GM19240 (cell line): ENCODE results near the gene CD6.

Experiments used
- DNase-seq: peaks from one replicate; pipeline ENCODE4 v3.0.0; 2011; ENCODE audit warnings: low spot score; ENCODE audit not compliant: insufficient read length

The CD6 gene

GRCh38 chr11:61024938-61025820, 53.7 kb downstream of the CD6 start:
- DNase-seq = no peak

- DNase-seq = no peak
Measured at GRCh38 chr11:61025821-61026120, 54.3 kb downstream of the CD6 start.

- no peak for DNase-seq
Measured at GRCh38 chr11:61026121-61027031, 54.9 kb downstream of the CD6 start.

- no peak for DNase-seq
Measured at GRCh38 chr11:61027141-61027840, 55.8 kb downstream of the CD6 start.

GRCh38 chr11:61028135-61028729, 56.8 kb downstream of the CD6 start:
- no peak for DNase-seq

- DNase-seq = no peak
Measured at GRCh38 chr11:61032824-61033223, 61.3 kb downstream of the CD6 start.

GRCh38 chr11:61033417-61033816, 61.9 kb downstream of the CD6 start:
- DNase-seq = no peak

- no peak for DNase-seq
Measured at GRCh38 chr11:61034111-61034510, 62.6 kb downstream of the CD6 start.

GRCh38 chr11:61034704-61035525, 63.4 kb downstream of the CD6 start:
- DNase-seq = no peak

- DNase-seq = no peak
Measured at GRCh38 chr11:61035526-61035835, 64.0 kb downstream of the CD6 start.

GRCh38 chr11:61037441-61038093, 66.1 kb downstream of the CD6 start:
- no peak for DNase-seq

GRCh38 chr11:61039916-61040315, 68.4 kb downstream of the CD6 start:
- no peak for DNase-seq

GRCh38 chr11:61041755-61042518, 70.5 kb downstream of the CD6 start:
- peak; percentile 82 for DNase-seq

- DNase-seq = no peak
Measured at GRCh38 chr11:61042537-61042936, 71.1 kb downstream of the CD6 start.

- DNase-seq = no peak
Measured at GRCh38 chr11:61042961-61043540, 71.6 kb downstream of the CD6 start.

GRCh38 chr11:61045271-61045670, 73.8 kb downstream of the CD6 start:
- DNase-seq = no peak

- DNase-seq = no peak
Measured at GRCh38 chr11:61046833-61047232, 75.4 kb downstream of the CD6 start.

GRCh38 chr11:61048368-61049062, 77.0 kb downstream of the CD6 start:
- no peak for DNase-seq

- no peak for DNase-seq
Measured at GRCh38 chr11:61049063-61049377, 77.5 kb downstream of the CD6 start.
